Melanocyte of skin (primary cell): ENCODE data around the gene HRAS. TPM values are rescaled to one million over a fixed set of nuclear protein-coding genes. Genes with fewer than 3 reads are reported as not detected.

ENCODE experiments used
- small RNA-seq, 2 donors: library from RNA; depleted of rRNA; stranded (forward); fragments of <200 nt; gene quantifications; one replicate each; pipeline ENCODE3, GENCODE V24; 2012
- total RNA-seq, 2 donors: library from RNA; depleted of rRNA; stranded (reverse); fragments of >200 nt; gene quantifications; 2 replicates each; pipeline ENCODE4 v1.2.3, GENCODE V29; 2012

The HRAS gene
- total RNA-seq: 10 to 100 TPM; 29.6 to 64.6 TPM

DNA sequence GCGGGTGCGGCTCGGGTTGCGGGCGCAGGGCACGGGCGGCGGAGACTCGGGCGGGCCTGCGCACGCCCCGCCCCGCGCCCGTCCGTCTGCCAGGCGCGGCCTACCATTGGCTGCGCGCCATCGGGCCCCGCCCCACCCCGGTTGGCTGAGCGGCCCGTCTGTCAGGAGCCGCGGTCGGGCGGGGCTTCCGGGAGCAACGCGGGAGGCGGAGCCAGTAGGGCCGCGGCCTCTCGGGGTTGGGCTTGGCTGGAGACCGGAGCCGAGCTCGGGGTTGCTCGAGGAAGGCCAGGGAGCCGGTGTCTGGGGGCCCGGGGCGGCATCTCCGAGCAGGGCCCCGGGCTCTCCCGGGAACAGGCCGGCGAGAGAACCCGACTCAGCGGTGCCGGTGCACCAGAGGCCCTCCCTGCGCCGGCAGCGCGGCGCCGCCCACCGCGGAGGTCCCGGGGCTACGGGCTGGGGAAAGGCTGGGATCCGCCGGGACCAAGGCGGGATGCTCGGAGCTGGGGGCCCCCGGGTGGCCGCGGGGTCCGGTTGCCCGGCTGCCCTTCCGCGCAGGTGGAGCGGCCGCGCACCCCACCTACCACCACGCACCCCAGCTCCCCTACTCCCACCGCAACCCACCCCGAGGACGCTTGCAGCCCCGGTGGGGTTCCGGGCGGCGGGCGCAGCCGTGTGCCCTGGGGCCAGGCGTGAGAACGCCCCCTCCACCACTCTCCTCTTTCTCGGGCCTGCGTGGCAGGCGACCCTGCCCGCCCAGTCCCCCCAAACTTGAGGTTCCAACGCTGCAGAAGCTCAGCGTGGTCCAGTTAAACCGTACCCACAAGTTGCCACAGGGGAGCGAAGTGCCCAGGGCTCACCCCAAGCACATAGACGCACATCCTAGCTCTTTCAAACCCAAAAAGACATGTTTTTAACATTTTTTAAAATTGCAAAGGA, at the start of gene HRAS:
TSS of gene HRAS (minus strand) at position 58 of the 936 bp plus-strand sequence.

DNA sequence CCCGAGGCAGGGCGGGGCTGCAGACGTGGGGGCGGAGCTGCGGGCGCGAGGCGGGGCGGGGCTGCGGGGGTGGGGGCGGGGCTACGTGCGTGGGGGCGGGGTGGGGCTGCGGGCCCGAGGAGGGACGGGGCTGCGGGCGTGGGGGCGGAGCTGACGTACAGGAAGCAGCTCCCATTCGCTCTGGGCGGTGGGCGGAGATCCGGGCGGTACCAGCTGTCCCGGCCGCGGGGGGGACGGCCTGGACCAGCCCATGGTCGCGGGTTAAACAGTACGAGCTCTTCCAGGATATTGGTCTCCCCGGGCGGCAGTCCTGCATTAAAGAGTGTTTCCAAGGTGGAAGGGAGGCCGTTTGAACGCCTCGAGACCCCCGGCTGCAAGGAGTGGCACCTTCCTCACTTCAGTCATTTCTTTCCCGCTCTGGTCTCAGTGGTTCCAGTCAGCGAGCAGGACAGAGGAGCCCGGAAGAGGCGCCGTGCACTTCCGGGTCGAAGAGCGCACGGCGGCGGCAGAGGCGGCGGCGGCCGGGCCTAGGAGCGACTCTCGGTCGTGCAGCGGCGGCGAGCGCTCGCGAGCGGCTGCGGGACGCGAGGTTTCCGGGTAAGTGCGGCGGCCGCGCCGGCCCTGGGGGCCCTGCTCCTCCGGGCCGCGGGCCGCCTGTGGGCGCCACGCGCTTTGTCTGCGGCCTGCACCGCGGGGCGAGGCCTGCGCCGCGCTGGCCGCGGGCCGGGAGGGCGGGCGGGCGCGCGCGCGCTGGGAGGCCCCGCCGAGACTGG, 40.8 kb upstream of the HRAS start, which contains the start of gene PHRF1:
TSS of gene PHRF1 (plus strand) at position 475 of the 773 bp plus-strand sequence. CDS start 5,043 bp downstream, outside the sequence.

DNA sequence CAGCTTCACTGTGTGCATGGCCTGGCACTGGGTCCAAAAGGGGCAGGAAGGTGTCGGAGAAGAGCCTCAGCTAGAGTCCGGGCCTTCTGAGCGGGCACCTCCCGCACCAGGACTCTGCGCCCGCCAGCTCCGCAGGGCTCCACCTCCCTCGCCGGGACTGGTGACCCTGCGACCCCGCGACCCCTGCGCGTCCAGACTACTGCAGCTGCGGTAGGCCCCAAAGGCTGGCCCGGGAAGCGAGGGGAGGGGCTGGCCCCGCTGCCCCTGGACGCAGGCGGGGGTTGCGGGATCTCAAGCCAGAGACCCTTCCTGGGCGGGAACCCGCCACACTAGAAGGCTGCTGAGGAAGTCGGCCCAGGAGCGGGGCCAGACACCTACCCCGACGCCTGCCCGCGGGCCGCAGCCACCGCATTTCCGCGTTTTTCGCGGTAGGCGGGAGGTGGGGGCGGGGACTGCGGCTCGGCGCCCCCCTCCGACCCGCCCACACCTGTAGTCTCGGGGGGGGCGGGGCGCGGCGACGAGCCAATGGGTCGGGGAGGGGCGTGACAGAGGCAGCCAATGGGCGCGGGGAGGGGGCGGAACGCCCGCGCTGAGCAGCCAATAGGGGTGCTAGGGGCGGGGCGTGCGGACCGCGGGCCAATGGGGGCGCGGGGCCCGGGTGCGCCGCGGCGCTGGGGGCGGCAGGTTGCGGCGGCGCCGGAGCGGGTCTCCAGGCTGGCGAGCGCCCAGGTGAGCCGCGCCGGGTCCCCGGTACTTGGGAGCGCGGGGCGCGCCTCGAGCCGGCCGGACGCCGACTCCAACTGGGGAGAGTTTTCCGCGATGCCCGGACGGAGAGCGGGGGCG, 25.1 kb upstream of the HRAS start, which contains the start of the genes LMNTD2 and RASSF7:
TSS of gene LMNTD2 (minus strand) at position 434 of the 843 bp plus-strand sequence. CDS start at position 412, 22 bp downstream.
TSS of gene RASSF7 (plus strand) at position 666 of the 843 bp plus-strand sequence. CDS start 799 bp downstream, outside the sequence.

DNA sequence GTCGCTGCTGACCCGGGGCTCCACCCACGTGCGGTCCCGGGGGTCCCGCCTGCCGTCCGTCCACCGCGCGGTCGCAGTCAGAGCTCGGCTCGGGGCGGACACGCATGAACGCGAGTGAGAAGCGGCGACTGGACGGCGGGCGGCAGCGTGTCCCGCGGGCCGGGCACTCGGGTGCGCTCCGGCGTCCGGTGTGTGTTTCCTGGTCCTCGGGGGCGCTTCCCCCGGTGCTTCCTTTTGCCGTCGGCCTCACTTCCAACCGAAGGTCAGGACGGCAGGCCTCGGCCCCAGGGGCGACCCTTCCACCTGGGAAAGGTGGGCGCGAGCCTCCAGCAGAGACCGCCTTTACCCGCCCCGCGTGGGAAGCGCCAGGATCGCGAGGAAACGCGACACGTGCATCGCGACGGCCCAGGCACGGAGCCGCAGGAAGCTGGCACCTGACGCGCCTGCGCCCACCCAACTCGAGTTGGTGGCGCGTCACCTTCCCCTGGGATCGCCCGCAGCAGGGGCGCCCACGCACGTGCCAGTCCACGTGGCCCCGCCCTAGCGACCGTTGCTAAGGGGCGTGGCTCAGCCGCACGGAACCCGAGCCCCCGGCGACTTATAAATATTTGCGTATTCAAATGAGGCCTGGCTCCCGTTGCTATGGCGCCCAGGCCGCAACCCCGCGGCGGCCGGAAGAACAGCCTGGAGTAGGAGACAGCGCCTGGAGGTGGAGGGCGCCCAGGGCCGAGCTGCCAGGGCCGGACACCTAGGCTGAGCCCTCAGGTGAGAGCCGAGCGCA, 1.7 kb upstream of the HRAS start, which contains the start of gene LRRC56:
TSS of gene LRRC56 (plus strand) at position 687 of the 781 bp plus-strand sequence. CDS start 3,158 bp downstream, outside the sequence.

DNA sequence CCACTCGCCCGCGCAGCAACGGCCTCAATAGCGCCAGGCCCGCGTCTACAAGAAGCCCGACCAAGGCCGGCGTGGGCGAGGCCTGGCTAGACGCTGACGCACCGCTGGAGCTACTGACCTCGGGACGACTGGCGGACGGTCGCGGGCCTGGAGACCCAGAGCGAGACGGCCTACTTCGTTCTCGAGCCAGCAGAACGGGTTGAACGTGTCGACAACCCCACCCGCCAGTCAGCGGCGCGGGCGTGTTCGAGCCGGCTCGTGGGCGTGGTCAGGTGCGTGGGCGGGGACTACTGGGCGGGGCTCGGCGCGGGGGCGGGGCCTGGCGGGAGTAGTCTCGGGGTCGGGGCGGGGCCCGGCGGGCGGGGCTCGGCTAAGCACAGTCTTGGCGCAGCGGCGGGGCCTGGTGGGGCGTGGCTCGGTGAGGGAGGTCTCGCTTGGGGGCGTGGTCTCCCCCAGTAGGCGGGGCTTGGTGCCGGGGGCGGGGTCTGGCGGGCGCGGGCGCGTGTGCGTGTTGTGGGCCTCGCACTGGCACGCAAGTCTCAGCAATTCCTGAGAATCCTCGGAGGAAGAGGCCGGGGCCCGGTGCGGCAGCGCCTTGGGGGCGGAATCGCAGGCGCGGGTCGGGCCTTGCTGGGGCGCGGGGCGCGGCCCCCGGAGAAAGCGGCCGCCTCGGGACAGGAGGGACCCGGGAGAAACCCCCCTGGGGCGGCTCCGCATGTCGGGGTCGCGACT, 28.2 kb downstream of the HRAS start, which contains the start of gene RNH1:
TSS of gene RNH1 (minus strand) at position 248 of the 732 bp plus-strand sequence. CDS start 5,080 bp downstream, outside the sequence.

Small RNA genes lying within 50 kb of the gene (small RNA-seq; reads per million reads assigned to genes)
- gene MIR210: 18.4 to 24.5 reads per million in 2 donors

Other genes with a start within 250 kb of the HRAS start
- 1 to 10 TPM; 3.4 to 5.7 TPM for gene PGGHG, start 246.4 kb downstream of the HRAS start, total RNA-seq
- gene IFITM5, start 236.1 kb downstream of the HRAS start, total RNA-seq: not detected
- gene IFITM2, start 227.8 kb downstream of the HRAS start, total RNA-seq: 10 to 100 TPM; 29.6 to 48.5 TPM
- gene IFITM1, start 221.5 kb downstream of the HRAS start, total RNA-seq: 100 to 1,000 TPM; 611 to 715 TPM
- gene IFITM3, start 214.7 kb downstream of the HRAS start, total RNA-seq: 100 to 1,000 TPM; 292 to 341 TPM
- gene B4GALNT4, start 166.1 kb downstream of the HRAS start, total RNA-seq: 10 to 100 TPM in 1 of 2 donors, 1 to 10 TPM in 1; 5.0 to 15.8 TPM
- 1 to 10 TPM; 1.3 to 1.4 TPM for gene PKP3, start 141.4 kb downstream of the HRAS start, total RNA-seq
- 10 to 100 TPM; 29.6 to 54.7 TPM for gene SIGIRR, start 120.6 kb downstream of the HRAS start, total RNA-seq
- gene ANO9, start 93.6 kb downstream of the HRAS start, total RNA-seq: under 1 TPM in 1 of 2 donors, not detected in 1; under 0.01 TPM
- gene PTDSS2, start 85.3 kb downstream of the HRAS start, total RNA-seq: 10 to 100 TPM; 38.9 to 44.0 TPM
- 100 to 1,000 TPM; 203 to 262 TPM for gene RNH1, start 28.3 kb downstream of the HRAS start, total RNA-seq
- under 1 TPM; under 0.01 to 0.33 TPM for gene LRRC56, start 2.0 kb upstream of the HRAS start, total RNA-seq
- 1 to 10 TPM in 1 of 2 donors, under 1 TPM in 1; 0.67 to 1.4 TPM for gene LMNTD2, start 25.2 kb upstream of the HRAS start, total RNA-seq
- 1 to 10 TPM; 2.1 to 7.3 TPM for gene RASSF7, start 25.4 kb upstream of the HRAS start, total RNA-seq
- gene PHRF1, start 40.9 kb upstream of the HRAS start, total RNA-seq: 10 to 100 TPM; 21.7 to 32.3 TPM
- 100 to 1,000 TPM; 148 to 177 TPM for gene IRF7, start 80.4 kb upstream of the HRAS start, total RNA-seq
- not detected for gene CDHR5, start 89.4 kb upstream of the HRAS start, total RNA-seq
- gene SCT, start 91.6 kb upstream of the HRAS start, total RNA-seq: not detected
- not detected for gene DRD4, start 101.7 kb upstream of the HRAS start, total RNA-seq
- gene DEAF1, start 159.6 kb upstream of the HRAS start, total RNA-seq: 10 to 100 TPM; 39.3 to 53.7 TPM
- 10 to 100 TPM in 1 of 2 donors, 1 to 10 TPM in 1; 7.0 to 15.1 TPM for gene TMEM80, start 160.2 kb upstream of the HRAS start, total RNA-seq
- 10 to 100 TPM; 26.3 to 30.6 TPM for gene EPS8L2, start 170.7 kb upstream of the HRAS start, total RNA-seq
- 100 to 1,000 TPM; 249 to 377 TPM for gene TALDO1, start 211.9 kb upstream of the HRAS start, total RNA-seq
- gene GATD1, start 241.9 kb upstream of the HRAS start, total RNA-seq: 10 to 100 TPM; 34.0 to 42.0 TPM